Measurements from ENCODE around the gene TGM2.

TGM2 gene

GRCh38 chr20:38199501-38200390 lies 34.7 kb upstream of the TGM2 start:
- no peak for DNase-seq

GRCh38 chr20:38198238-38198861 lies 33.3 kb upstream of the TGM2 start:
- no peak for DNase-seq

DNA sequence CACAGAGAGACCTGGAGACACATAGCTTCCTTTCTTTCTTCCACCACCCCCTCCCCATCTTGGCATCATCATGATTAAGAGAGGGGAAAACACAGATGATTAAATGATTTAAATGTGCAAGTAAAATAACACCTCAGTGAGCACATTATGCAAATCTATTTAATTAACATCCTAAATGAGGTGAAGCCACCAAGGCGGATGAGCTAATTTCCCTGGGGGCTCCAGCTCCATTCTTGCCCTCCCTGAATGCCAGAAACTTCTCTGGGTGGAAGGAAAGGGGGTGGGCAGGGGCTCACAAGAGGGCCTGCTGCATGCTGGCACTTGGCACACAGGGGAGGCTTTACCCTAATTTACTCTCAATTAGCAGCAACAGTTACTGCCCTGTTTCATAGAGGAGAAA lies 32.5 kb upstream of the TGM2 start:
- DNase-seq: no peak

DNA sequence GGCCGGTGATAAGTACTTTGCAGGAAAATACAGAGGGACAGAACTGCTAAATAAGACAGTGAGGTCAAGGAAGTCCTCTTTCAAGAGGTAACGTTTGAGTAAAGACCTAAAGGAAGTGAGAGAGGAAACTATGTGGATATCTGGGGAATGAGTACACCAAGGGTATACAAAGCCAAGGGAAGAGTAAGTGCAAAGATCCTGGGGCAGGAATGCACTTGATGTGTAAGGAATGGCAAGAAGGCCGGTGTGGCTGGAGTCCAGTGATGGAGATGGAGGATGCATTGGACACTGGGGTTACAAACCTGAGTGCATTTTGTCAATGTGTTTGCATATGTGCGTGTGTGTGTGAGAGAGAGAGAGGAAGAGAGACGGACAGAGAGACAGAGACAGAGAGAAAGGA lies 32.1 kb upstream of the TGM2 start:
- DNase-seq: no peak

GRCh38 chr20:38196592-38196991 lies 31.5 kb upstream of the TGM2 start:
- DNase-seq: no peak

GRCh38 chr20:38196076-38196475 lies 31.0 kb upstream of the TGM2 start:
- no peak for DNase-seq

DNA sequence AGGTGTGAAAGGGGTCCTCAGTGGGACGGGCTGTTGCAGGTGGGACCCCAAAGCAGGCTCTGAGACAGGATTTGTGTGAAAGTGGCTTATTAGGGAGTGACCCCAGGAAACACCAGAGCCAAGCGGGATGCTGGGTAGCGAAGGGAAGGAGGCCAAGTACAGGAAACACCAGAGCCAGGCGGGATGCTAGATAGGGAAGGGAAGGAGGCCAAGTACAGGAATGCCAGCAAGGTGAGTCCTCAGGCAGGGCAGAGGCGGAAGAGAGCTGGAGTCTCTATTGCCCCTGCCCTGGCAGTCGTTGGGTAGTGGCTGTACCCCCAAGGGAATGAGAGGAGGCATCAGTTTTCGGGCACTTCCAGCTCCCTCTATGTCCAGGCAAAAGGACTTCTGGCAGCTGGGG lies 30.5 kb upstream of the TGM2 start:
- DNase-seq: no peak

- no peak for DNase-seq
These were observed 30.0 kb upstream of the TGM2 start for GRCh38 chr20:38194971-38195504.

GRCh38 chr20:38193586-38194105 lies 28.6 kb upstream of the TGM2 start:
- no peak for DNase-seq

DNA sequence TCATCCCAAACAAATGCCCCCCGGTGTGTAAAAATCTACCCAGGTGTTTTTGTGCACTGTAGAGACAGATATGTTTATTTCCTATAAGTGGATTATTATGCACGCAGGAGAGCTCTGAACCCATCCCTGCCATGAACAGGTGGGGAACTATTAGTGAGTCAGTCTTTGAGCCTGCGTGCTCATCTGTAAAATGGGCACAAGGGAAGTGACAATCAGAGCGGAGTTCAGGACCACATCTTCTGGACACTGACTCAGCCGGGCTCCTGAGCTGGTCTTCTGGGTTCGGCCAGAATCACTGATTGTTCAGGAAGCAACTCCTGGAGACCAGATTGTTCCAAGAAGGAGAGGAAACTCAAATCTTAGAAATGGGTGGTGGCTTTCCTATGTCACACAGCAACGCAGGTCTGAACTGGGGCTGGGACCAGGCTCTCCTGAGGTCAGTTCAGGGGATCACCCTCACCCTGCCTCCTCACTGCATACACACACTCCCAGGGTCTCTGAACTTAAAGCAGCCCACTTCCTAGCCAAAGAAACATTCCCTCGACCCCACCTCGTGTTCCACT lies 27.3 kb upstream of the TGM2 start:
- DNase-seq: no peak

DNA sequence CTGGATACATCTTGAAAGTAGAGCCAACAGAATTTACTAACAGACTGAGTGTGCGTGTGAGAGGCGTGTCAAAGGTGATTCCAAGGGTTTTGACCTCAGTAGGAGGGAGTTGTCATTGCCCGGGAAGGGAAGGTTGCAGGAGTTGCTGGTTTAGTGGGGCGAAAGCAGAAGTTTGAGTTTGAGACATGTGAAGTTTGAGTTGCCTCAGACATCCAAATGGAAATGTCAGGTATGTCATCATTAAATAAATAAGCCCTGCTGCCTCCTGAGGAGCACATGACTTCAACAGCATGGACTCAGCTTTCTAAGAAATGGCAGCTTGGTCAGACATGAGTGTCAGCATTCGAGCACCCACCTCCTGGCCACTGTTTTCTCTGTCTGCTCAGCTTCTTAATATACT lies 26.6 kb upstream of the TGM2 start:
- DNase-seq: no peak

GRCh38 chr20:38190936-38191371 lies 25.9 kb upstream of the TGM2 start:
- DNase-seq: no peak

GRCh38 chr20:38190166-38190565 lies 25.1 kb upstream of the TGM2 start:
- DNase-seq: no peak

DNA sequence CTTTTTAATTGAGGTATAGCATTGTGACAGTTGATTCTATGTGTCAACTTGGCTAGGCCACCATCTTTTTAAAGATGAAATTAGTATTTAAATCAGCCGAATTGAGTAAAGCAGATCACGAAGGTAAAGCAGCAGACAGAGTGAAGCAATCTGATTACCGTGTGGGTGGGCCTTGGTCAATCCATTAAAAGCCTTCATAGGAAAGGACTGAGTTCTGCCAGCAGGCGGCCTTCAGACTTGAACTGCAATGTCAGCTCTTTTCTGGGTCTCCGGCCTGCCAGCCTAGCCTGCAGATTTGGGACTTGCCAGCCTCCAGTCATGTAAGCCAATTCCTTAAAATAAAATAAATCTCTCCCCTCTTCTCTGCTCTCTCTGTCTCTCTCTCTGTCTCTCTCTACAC lies 22.4 kb upstream of the TGM2 start:
- DNase-seq: no peak

DNA sequence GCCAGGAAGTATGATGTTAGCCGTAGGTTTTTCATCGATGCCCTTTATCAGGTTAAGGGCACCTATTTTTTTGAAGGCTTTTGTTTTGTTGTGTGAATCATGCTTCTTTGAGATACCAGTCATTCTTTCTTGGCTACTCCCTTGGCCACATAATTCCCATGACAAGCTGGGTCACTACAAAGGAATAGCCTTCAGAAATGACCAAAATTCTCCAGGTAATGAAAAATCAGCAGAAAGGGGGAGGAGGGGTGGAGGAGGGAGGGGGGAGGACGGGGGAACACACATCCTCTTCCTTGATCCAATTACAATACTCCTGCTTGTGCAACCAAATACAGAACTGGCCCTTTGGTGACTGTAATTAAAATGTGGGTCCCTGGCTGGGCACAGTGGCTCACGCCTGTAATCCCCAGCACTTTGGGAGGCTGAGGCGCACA lies 21.7 kb upstream of the TGM2 start:
- DNase-seq: no peak

DNA sequence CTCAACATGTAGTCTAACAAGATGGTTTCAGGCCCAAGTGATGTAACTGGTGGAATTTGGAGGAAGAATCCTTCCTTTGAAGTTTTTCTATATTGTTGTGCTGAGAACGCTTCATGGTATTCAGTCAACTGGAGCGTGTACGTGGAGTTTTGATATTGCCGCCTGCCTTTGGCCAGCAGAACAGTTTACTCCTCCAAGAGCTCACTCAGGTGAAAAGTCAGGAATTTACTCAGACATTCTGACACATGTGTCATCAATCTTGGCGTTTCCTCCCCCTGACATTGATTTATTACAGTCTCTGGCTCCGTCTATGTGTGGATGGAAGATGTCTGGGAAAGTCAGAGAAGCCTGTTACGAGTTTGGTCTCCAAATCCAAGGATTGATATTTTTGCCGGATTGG lies 19.0 kb upstream of the TGM2 start:
- no peak for DNase-seq

DNA sequence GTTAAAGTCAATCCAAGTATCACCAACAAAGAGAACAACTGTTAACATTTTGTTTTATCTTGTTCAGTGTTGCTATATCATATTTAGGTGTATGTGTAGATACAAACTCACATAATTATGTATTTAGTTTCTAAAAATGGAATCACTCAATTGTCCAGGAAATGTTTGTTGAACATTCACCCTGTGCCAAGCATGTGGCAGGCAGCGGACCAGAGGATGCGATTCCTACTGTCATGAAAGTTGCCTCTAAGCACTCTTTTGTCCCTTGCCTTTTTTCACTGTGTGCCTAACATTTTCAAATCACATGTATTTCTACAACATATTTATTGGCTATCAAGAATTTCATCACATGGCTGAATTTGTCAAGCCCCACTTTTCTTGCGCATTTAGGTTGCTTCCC lies 16.9 kb upstream of the TGM2 start:
- DNase-seq: no peak

GRCh38 chr20:38181207-38181801 lies 16.2 kb upstream of the TGM2 start:
- no peak for DNase-seq

DNA sequence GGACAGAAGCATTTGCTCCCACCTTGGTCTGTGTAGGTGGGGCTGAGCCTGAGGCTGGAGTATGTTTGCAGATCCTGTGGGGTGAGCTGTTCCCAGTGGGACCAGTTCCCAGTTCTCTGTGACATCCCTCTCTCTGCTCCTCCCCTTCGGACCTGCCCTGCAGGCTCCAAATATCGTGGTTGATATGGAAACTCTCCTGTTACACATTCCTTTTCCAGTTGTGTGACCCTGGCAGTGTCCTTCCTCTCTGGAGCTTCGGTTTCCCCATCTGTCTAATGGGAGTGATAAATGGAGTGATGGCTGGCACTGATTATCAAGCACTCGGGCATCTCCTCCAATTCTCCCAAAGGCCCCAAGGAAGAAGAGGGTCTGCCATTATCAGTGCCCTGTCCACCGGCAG lies 15.7 kb upstream of the TGM2 start:
- DNase-seq: no peak

GRCh38 chr20:38179846-38180245 lies 14.8 kb upstream of the TGM2 start:
- no peak for DNase-seq

DNA sequence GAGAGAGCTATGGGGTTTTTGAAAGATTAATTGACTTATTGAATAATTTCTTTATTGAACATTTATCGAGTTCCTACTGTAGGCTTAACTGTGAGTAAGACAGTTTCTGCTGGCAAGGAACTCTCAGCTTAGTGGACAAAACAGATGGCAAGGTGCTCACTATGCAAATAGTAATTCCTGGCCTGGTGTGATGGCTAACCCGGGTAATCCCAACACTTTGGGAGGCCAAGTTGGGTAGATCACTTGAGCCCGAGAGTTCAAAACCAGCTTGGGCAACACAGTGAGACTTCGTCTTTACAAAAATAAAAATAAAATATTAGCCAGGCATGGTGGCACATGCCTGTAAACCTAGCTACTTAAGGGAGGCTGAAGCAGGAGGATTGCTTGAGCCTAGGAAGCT lies 13.5 kb upstream of the TGM2 start:
- no peak for DNase-seq

- no peak for DNase-seq
These were observed 13.0 kb upstream of the TGM2 start for GRCh38 chr20:38178065-38178491.

DNA sequence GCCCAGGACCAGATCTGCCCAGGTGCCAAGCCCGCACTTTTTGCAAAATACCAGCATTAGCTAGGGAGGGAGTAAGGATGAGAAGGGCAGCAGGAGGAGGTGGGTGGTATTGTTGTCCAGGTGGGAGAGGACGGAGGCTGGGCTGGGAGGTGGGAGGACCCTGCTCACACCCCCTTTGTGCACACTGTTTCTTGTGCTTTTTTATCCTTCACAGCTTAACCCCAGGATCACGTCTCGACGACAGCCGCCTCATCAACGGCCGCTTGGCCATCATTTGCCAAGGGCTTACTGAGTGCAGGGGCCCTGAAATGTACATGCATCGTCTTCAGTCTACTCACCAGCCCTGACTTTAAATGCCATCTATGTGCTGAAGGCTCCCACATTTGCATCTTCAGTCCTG lies 12.1 kb upstream of the TGM2 start:
- DNase-seq: no peak

All from NCI-H2227 treated with DMSO at 0.1 percent for 48 hours (cell line).